ENCODE measurements around the gene PSME4. TPM values are rescaled to one million over a fixed set of nuclear protein-coding genes. Genes with fewer than 3 reads are reported as not detected.
A peak's percentile ranks its signal among the peaks of the same experiment; 100 is the strongest.

Gene PSME4
- total and polyA plus RNA-seq, 11 donors, result 30.8 to 110 (median 59.9) TPM

DNA sequence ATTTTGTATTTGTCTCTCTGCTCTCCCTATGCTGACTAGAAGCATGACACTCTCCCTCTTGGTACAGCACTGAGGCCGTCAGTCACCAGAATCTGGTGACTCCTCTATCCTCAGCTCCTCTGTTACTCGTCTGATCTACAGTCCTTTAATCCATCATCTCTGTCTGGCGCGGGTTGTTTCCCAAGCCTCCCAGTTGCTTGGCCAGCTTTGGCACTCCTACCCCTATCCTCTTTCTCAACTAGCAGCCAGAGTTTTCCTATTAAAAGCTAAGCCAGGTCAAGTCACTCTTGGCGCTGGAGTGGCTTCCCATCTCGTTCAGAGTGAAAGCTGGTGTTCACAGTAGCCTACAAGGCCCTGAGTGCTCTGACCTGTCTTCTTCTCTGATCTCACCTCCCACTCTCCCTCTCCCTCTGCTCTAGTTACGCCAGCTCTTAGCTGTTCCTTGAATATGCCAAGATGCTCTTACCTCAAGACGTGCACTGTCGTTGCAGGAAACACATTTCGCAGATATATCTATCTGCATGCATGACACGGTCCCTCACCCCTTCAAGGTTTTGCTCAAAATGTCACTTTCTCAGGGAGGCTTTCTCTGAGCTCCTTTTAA is 41.8 kb upstream of the PSME4 start:
- H3K27ac ChIP-seq, result peak overlapping the region in 1 of 12 donors; percentile 27
- intact Hi-C loops (cut with DNase I), result no loop called here
- no peak for ATAC-seq
- DNase-seq, result no peak
- H3K9me3 ChIP-seq, result no peaks in the 10 kb centered on the region
- H3K27me3 ChIP-seq, result no peaks in the 10 kb centered on the region
- H3K4me3 ChIP-seq, result no peak overlapping the region
- H3K4me1 ChIP-seq, result peaks cover 0 to 9% (median 2%) of the 10 kb centered on the region in 12 donors
- TF ChIP-seq CTCF (IDR thresholded peaks at IDR 0.05), result no peak
- TF ChIP-seq POLR2A (IDR thresholded peaks at IDR 0.05), result no peak
- no peaks in the 10 kb centered on the region for H3K36me3 ChIP-seq
- WGBS, 4 donors, result 89 to 93% (median 91%) methylated on average over 11 of the region's 11 CpGs

DNA sequence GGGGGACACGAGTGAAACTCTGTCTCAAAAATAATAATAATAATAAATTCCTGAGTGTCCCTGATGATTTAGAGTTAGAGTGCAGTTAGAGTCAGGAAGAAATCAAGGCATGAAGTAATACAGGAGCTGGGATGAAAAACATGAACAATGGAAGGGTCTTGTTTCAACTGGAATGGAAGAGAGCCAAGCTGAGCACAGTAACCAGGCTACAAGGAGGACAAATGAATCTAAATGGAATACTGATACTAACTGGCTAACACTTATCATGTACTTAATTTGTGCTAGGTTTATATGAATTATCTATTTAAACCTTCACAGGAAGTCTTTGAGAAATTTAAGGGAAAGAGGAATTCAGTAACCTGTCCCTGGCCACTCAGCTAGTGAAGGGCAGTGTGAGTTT is 38.8 kb upstream of the PSME4 start:
- Histone ChIP-seq H3K4me1 (no peaks in the 10 kb centered on the region), H3K27me3 (no peaks in the 10 kb centered on the region), H3K27ac (no peak overlapping the region), H3K9me3 (no peaks in the 10 kb centered on the region), H3K36me3 (no peaks in the 10 kb centered on the region), H3K4me3 (no peak overlapping the region)
- DNase-seq (no peak), ATAC-seq (no peak)
- WGBS, 4 donors, result 63 to 83% (median 77%) methylated on average over 1 of the region's 1 CpG
- TF ChIP-seq CTCF (IDR thresholded peaks at IDR 0.05) (no peak), POLR2A (IDR thresholded peaks at IDR 0.05) (no peak)
- intact Hi-C loops (cut with DNase I), result no loop called here

- Histone ChIP-seq H3K27me3 (no peaks in the 10 kb centered on the region), H3K4me3 (no peak overlapping the region), H3K9me3 (no peaks in the 10 kb centered on the region), H3K4me1 (no peaks in the 10 kb centered on the region), H3K36me3 (no peaks in the 10 kb centered on the region), H3K27ac (no peak overlapping the region)
- WGBS, 4 donors, result 74 to 100% (median 99%) methylated on average over 2 of the region's 2 CpGs
- ATAC-seq (no peak), DNase-seq (no peak)
- TF ChIP-seq POLR2A (IDR thresholded peaks at IDR 0.05), result no peak
- TF ChIP-seq CTCF (IDR thresholded peaks at IDR 0.05), result no peak
- intact Hi-C loops (cut with DNase I), result no loop called here
Observed at GRCh38 chr2:54008439-54008838, 37.6 kb upstream of the PSME4 start.

DNA sequence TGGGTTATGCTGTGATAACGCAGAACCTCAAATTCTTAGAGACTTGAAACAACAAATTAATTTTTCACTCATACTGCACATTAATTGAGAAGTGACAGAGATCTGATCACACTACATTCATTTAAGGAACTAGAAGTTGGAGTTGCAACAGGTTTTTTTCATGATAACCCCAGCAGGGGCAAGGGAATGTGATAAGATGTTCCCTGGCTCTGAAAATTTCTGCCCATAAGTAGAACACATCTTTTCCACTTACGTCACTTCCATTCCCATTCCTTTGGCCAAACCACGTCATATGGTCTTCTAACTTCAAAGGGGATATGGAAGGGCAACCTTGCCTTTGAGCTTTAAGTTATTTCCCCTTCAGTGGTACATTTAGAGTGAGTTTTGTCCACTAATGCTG is 29.7 kb upstream of the PSME4 start:
- no peak overlapping the region for H3K4me3 ChIP-seq
- peaks cover 0 to 20% (median 5%) of the 10 kb centered on the region in 12 donors for H3K4me1 ChIP-seq
- H3K27me3 ChIP-seq, result no peaks in the 10 kb centered on the region
- ATAC-seq (peak; percentile 79 to 92 (median 90)), DNase-seq (no peak)
- WGBS, 4 donors, result 56 to 63% (median 60%) methylated on average over 3 of the region's 3 CpGs
- peak overlapping the region in 11 of 12 donors; percentile 29 to 81 (median 50) for H3K27ac ChIP-seq
- TF ChIP-seq CTCF (IDR thresholded peaks at IDR 0.05) (no peak), POLR2A (IDR thresholded peaks at IDR 0.05) (no peak)
- H3K9me3 ChIP-seq, result no peaks in the 10 kb centered on the region
- H3K36me3 ChIP-seq, result no peaks in the 10 kb centered on the region
- intact Hi-C loops (cut with DNase I), result no loop called here
